Endothelial cell of umbilical vein (primary cell): Measurements from ENCODE around the gene LGALS1. TPM values are rescaled to one million over a fixed set of nuclear protein-coding genes. Genes with fewer than 3 reads are reported as not detected.

ENCODE experiments used
- BruUV-seq: library from RNA; stranded (reverse); fragments of 400-500 nt; replicated peaks from 2 replicates; lab custom pipeline; 2021; lab: Mats Ljungman, UMichigan
- CTCF ChIA-PET: fragments of 300-600, 350-600 bp; sonication (Branson Sonifier 250); formaldehyde crosslinking; loops from one replicate; lab custom pipeline; 2021; ENCODE audit warnings: antibody characterized with exemption, inconsistent platforms; lab: Charles Lee
- POLR2A ChIA-PET: fragments of 300-600, 350-600 bp; sonication (Branson Sonifier 250); formaldehyde crosslinking; loops from one replicate; lab custom pipeline; 2021; ENCODE audit warnings: antibody characterized with exemption, inconsistent platforms; lab: Charles Lee
- DNase-seq: peaks from one replicate; pipeline ENCODE4 v3.0.0-alpha.2; 2011; ENCODE audit warnings: low read depth, low spot score
- FAIRE-seq: peaks from 2 replicates; lab custom pipeline; 2011; peaks lifted over from hg19 to GRCh38; lab: Jason Lieb, UNC
- H2AFZ ChIP-seq: 2 replicates; pipeline ENCODE4 v1.6.0; 2012; ENCODE audit warnings: low read depth, low read length, control low read depth, inconsistent platforms
- H3K27ac ChIP-seq: 2 replicates; pipeline ENCODE4 v1.5.1; 2011; ENCODE audit warnings: low read depth, mild to moderate bottlenecking, control low read depth, low read length, moderate library complexity; ENCODE audit not compliant: insufficient read depth
- H3K27me3 ChIP-seq, 2 experiments: 2 replicates each; pipeline versions ENCODE4 v1.6.0 to v1.6.1; 2011; ENCODE audit warnings: low read length in 2 of 2, mixed read lengths in 1 of 2; ENCODE audit not compliant: control insufficient read depth in 2 of 2, insufficient read depth in 2 of 2
- H3K36me3 ChIP-seq, 2 experiments: 2 replicates in 1 of 2; 3 replicates in 1 of 2; pipeline ENCODE4 v1.5.1; 2011; ENCODE audit warnings: low read length in 2 of 2, mild to moderate bottlenecking in 1 of 2, moderate library complexity in 1 of 2; ENCODE audit not compliant: control insufficient read depth in 2 of 2, insufficient read depth in 2 of 2; ENCODE audit errors: extremely low read depth in 1 of 2
- H3K4me1 ChIP-seq: 3 replicates; pipeline ENCODE4 v1.5.1; 2011; ENCODE audit warnings: mild to moderate bottlenecking, low read length; ENCODE audit not compliant: control insufficient read depth, insufficient read depth; ENCODE audit errors: extremely low read depth
- H3K4me2 ChIP-seq: 2 replicates; pipeline ENCODE4 v1.6.1; 2011; ENCODE audit warnings: low read length, control low read depth, mixed read lengths; ENCODE audit not compliant: insufficient read depth
- H3K4me3 ChIP-seq, 3 experiments: fragments of 200-600 bp in 1 of 3; sonication (generic), shearing (Covaris generic) in 1 of 3; replicated peaks in 1 of 3; 2 replicates each; pipeline ENCODE4 v1.5.1; 2011 to 2016; ENCODE audit warnings: control low read depth in 3 of 3, low read length in 3 of 3, mild to moderate bottlenecking in 2 of 3, inconsistent platforms in 1 of 3, low read depth in 1 of 3, moderate library complexity in 1 of 3; ENCODE audit not compliant: insufficient read depth in 1 of 3
- H3K79me2 ChIP-seq: 2 replicates; pipeline ENCODE4 v1.6.0; 2012; ENCODE audit warnings: low read length, inconsistent platforms; ENCODE audit not compliant: control insufficient read depth, insufficient read depth
- H3K9ac ChIP-seq: replicated peaks from 2 replicates; pipeline ENCODE3; 2011; ENCODE audit warnings: low read length, control low read depth; ENCODE audit not compliant: insufficient read depth; ENCODE audit errors: extremely low read depth
- H3K9me1 ChIP-seq: replicated peaks from 3 replicates; pipeline ENCODE4 v1.6.0; 2011; ENCODE audit warnings: mild to moderate bottlenecking, low read length; ENCODE audit not compliant: control insufficient read depth, insufficient read depth; ENCODE audit errors: extremely low read depth
- H3K9me3 ChIP-seq: replicated peaks from 2 replicates; pipeline ENCODE4 v1.5.1; 2012; ENCODE audit warnings: low read length, inconsistent platforms; ENCODE audit not compliant: control insufficient read depth, insufficient read depth
- H4K20me1 ChIP-seq: replicated peaks from 2 replicates; pipeline ENCODE3; 2011; ENCODE audit warnings: mild to moderate bottlenecking, low read length; ENCODE audit not compliant: control insufficient read depth, insufficient read depth; ENCODE audit errors: extremely low read depth
- EZH2 ChIP-seq: IDR thresholded peaks from 2 replicates; pipeline ENCODE4 v1.6.1; 2012; ENCODE audit warnings: borderline replicate concordance, low read depth, mild to moderate bottlenecking, moderate library complexity, low read length, inconsistent platforms; ENCODE audit not compliant: severe bottlenecking
- FOS ChIP-seq: IDR thresholded peaks from 2 replicates; pipeline ENCODE4 v1.6.1; 2011; ENCODE audit warnings: mild to moderate bottlenecking, low read length, moderate library complexity, borderline replicate concordance; ENCODE audit not compliant: insufficient read depth
- GATA2 ChIP-seq: IDR thresholded peaks from 2 replicates; pipeline ENCODE4 v1.7.0; 2011; ENCODE audit warnings: low read depth, mild to moderate bottlenecking, moderate library complexity, mixed read lengths, low read length; ENCODE audit not compliant: insufficient read length, insufficient read depth
- JUN ChIP-seq: IDR thresholded peaks from 2 replicates; pipeline ENCODE4 v1.6.1; 2011; ENCODE audit warnings: borderline replicate concordance, low read depth; ENCODE audit not compliant: insufficient read length, insufficient read depth
- MYC ChIP-seq: IDR thresholded peaks from one replicate; pipeline ENCODE4 v1.6.1; 2011; ENCODE audit warnings: mild to moderate bottlenecking, low read depth, low read length
- POLR2A ChIP-seq: IDR thresholded peaks from 2 replicates; pipeline ENCODE4 v1.6.1; 2012; ENCODE audit warnings: low read depth, mild to moderate bottlenecking, control low read depth, low read length
- POLR2AphosphoS5 ChIP-seq: IDR thresholded peaks from 2 replicates; pipeline ENCODE4 v1.6.1; 2012; ENCODE audit warnings: low read depth, mild to moderate bottlenecking, control low read depth, low read length, moderate library complexity; ENCODE audit not compliant: insufficient read depth
- dilution Hi-C: fragments of 300-500 bp; cut with MboI; formaldehyde crosslinking; loops from one replicate; pipeline ENCODE4 v1.15.0; 2019; ENCODE audit warnings: low sequenced_read_pairs; ENCODE audit not compliant: extremely low pct_ligation_motif_present
- intact Hi-C: fragments of 100-400 bp; cut with micrococcal nuclease; formaldehyde crosslinking; loops from one replicate; pipeline ENCODE4 v1.10.0; 2022
- polyA plus RNA-seq, 4 experiments: library from polyadenylated mRNA; depleted of rRNA in 3 of 4; stranded (reverse) in 3 of 4; unstranded in 1 of 4; fragments of >200 nt; gene quantifications; 2 replicates each; pipeline versions ENCODE4 v1.2.1 to v1.2.3, GENCODE V29; 2011 to 2012; ENCODE audit warnings: missing spikeins in 1 of 4
- total RNA-seq: library from RNA; stranded (reverse); gene quantifications from 2 replicates; pipeline ENCODE4 v1.2.3, GENCODE V29; 2021
- TF ChIP-seq, protein P1 (sequence below), 2 donors: IDR thresholded peaks; 1 replicate in 1 of 2; 2 replicates in 1 of 2; pipeline ENCODE4 v1.5.1; 2011; ENCODE audit warnings: low read length in 2 of 2, mild to moderate bottlenecking in 2 of 2, moderate library complexity in 2 of 2, control low read depth in 1 of 2, inconsistent platforms in 1 of 2, low read depth in 1 of 2; ENCODE audit not compliant: insufficient read depth in 1 of 2; ENCODE audit errors: extremely low read depth in 1 of 2
- TF ChIP-seq, protein P2 (sequence below): IDR thresholded peaks from 2 replicates; pipeline ENCODE4 v1.6.1; 2011; ENCODE audit not compliant: insufficient read depth, insufficient read length

LGALS1 gene
- total and polyA plus RNA-seq, 2 donors (not counting 3 experiments of a cell fraction or from before 2014, with no cell fraction given) = 2,698 to 13,642 TPM

DNA sequence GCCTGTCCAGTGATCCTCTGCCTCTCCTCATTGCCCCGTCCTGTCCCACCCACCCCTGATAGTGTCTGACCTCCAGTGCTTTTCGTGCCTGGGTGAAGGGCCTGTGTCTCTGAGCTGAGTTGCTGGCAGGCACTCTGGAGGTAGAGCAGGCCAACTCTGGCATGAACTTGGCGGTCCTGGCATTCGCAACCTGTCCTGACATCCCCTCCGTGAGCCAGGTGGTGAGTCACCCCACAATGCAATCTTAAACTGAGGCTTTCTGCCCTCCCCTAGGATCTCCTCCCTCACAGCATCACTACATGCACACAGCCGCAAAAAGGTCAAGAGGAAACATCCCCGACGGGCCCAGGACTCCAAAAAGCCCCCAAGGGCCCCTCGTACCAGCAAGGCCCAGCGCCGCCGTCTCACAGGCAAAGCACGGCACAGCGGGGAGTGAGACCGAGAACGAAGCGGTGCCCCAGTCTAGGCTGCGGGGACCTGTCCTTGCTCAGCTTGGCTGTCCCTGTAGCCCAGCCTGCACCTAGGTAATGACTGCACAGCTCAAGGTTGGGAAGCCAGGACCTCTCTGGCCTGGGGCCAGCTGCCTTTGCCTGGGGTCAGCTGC lies 15.6 kb downstream of the LGALS1 start:
- Histone ChIP-seq H4K20me1 (no peaks in the 10 kb centered on the region), H3K79me2 (peaks cover 16% of the 10 kb centered on the region), H3K9ac (no peak overlapping the region), H3K27me3 (no peaks in the 10 kb centered on the region), H3K36me3 (peaks cover 5 to 38% of the 10 kb centered on the region in 2 experiments), H3K4me3 (no peak overlapping the region), H2AFZ (no peak overlapping the region), H3K4me2 (no peak overlapping the region), H3K9me1 (no peaks in the 10 kb centered on the region), H3K27ac (no peak overlapping the region), H3K9me3 (no peaks in the 10 kb centered on the region), H3K4me1 (peaks cover 5% of the 10 kb centered on the region)
- DNase-seq (no peak), FAIRE-seq (no peak)
- intact Hi-C loops (no loop called here), dilution Hi-C loops (no loop called here)
- POLR2A ChIA-PET = no interaction called here
- no TSS peak for BruUV-seq
- CTCF ChIA-PET = no interaction called here
- no peak for TF ChIP-seq POLR2A
- no peak for TF ChIP-seq MYC
- TF ChIP-seq FOS = no peak
- TF ChIP-seq JUN = no peak
- no peak for TF ChIP-seq EZH2
- TF ChIP-seq, protein P1, sequence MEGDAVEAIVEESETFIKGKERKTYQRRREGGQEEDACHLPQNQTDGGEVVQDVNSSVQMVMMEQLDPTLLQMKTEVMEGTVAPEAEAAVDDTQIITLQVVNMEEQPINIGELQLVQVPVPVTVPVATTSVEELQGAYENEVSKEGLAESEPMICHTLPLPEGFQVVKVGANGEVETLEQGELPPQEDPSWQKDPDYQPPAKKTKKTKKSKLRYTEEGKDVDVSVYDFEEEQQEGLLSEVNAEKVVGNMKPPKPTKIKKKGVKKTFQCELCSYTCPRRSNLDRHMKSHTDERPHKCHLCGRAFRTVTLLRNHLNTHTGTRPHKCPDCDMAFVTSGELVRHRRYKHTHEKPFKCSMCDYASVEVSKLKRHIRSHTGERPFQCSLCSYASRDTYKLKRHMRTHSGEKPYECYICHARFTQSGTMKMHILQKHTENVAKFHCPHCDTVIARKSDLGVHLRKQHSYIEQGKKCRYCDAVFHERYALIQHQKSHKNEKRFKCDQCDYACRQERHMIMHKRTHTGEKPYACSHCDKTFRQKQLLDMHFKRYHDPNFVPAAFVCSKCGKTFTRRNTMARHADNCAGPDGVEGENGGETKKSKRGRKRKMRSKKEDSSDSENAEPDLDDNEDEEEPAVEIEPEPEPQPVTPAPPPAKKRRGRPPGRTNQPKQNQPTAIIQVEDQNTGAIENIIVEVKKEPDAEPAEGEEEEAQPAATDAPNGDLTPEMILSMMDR (IDR thresholded peaks at IDR 0.05; ENCODE audit: extremely low read depth in 1 of 2, insufficient read depth in 1 of 2, low read depth in 1 of 2, low read length in 2 of 2) = no peak
- TF ChIP-seq POLR2AphosphoS5 = no peak
- TF ChIP-seq, protein P2, sequence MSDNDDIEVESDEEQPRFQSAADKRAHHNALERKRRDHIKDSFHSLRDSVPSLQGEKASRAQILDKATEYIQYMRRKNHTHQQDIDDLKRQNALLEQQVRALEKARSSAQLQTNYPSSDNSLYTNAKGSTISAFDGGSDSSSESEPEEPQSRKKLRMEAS = no peak
- no peak for TF ChIP-seq GATA2
